AG09309 (cell line): ENCODE results near the gene MPZL3.

Experiments
- DNase-seq: peaks from one replicate; pipeline ENCODE4 v3.0.0-alpha.2; 2010; ENCODE audit warnings: low read depth
- H3K4me3 ChIP-seq: 2 replicates; pipeline ENCODE4 v1.5.1; 2011; ENCODE audit warnings: mild to moderate bottlenecking, low read depth, low read length, moderate library complexity; ENCODE audit not compliant: control insufficient read depth
- TF ChIP-seq, protein P1 (sequence below): IDR thresholded peaks from 2 replicates; pipeline ENCODE4 v1.5.1; 2011; ENCODE audit warnings: mild to moderate bottlenecking, low read depth, low read length, inconsistent platforms; ENCODE audit not compliant: insufficient read depth, control insufficient read depth; ENCODE audit errors: missing control alignments

The MPZL3 gene

DNA sequence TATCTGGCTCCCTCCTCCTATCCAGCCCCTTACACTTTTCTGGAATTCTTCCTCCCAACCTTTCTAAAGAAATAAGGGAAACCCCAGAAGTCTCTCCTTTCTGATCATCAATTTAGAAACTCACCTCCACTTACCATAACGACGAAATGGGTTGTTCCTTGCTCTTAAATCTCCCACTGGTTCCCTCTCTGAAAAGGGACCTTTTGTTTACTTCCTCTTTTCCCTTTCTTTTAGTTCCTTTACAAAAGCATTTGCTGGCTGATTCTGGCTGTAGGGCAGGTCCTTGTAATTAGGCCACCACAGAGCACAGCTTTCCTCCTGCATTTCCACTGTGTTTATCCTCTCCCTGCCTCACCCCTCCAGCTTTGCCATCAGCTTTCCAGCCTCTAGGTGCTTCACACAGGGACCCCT, 39.4 kb downstream of the MPZL3 start:
- TF ChIP-seq, protein P1, sequence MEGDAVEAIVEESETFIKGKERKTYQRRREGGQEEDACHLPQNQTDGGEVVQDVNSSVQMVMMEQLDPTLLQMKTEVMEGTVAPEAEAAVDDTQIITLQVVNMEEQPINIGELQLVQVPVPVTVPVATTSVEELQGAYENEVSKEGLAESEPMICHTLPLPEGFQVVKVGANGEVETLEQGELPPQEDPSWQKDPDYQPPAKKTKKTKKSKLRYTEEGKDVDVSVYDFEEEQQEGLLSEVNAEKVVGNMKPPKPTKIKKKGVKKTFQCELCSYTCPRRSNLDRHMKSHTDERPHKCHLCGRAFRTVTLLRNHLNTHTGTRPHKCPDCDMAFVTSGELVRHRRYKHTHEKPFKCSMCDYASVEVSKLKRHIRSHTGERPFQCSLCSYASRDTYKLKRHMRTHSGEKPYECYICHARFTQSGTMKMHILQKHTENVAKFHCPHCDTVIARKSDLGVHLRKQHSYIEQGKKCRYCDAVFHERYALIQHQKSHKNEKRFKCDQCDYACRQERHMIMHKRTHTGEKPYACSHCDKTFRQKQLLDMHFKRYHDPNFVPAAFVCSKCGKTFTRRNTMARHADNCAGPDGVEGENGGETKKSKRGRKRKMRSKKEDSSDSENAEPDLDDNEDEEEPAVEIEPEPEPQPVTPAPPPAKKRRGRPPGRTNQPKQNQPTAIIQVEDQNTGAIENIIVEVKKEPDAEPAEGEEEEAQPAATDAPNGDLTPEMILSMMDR = no peak
- no peak overlapping the region for H3K4me3 ChIP-seq
- DNase-seq = no peak

DNA sequence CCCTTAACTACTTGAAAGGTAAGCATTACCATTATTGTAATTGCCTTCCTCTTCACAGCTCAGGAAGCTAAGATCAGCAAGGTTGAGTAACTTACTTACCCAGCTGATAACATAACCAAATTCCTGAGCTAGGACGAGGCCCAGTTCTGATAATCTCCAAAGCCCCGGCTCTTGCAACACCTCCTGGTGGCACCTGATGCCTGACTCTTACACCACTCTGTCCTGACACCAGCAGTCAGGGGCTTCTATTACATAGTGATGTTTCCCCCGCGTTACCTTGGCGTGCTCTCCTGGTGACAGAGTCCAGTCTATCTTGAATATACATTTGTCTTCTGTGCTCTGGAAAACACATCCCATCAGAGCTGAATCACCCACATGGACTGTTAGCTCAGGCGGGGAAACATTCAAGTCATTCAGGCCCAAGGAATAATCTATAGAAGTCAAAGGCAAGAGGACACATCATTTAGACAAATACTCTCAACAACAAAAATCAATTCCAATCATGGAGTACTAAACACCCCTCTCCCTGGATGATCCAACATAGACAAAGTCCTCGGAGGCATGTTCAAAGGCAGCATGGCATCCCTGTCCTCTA, 39.9 kb downstream of the MPZL3 start:
- TF ChIP-seq, protein P1 = no peak
- no peak overlapping the region for H3K4me3 ChIP-seq
- no peak for DNase-seq

DNA sequence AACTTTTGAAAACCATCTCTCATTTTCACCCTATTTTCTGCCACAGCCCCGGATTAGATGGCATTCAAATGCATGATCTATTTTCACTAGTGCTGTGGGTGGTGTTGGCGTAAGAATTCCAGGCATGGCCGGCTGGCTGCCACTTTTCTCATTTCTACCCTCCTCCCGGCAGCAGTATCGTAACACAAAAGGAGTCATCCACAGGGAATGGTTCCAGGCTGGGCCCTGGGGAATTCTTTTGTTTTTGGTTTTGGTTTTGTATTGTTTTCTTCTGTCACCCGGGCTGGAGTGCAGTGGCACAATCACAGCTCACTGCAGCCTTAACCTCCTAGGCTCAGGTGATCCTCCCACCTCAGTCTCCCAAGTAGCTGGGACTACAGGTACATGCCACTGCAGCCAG, 41.2 kb downstream of the MPZL3 start:
- H3K4me3 ChIP-seq = no peak overlapping the region
- TF ChIP-seq, protein P1 = no peak

DNA sequence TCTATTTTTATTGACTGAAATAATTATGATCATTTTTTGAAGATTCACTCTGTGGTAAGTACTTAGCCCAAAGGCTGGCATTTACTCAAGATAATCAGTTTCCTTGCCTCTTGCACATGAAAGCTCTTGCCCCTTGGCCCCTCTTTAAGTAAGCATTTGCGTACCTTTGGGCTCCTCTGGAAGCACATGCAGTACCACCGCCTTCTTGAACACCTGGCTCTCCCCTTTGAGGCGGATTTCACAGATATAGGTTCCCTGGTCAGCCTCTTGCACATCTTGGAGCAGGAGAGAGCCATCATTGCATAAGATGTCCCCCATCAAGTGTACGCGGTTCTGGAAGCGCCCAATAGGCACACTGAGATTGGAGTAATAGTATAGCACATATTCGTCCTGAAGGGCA, 41.8 kb downstream of the MPZL3 start:
- no peak overlapping the region for H3K4me3 ChIP-seq
- DNase-seq = no peak
- TF ChIP-seq, protein P1 = no peak

More for the DNA sequence above, 41.2 kb downstream of the MPZL3 start:
- no peak for DNase-seq

DNA sequence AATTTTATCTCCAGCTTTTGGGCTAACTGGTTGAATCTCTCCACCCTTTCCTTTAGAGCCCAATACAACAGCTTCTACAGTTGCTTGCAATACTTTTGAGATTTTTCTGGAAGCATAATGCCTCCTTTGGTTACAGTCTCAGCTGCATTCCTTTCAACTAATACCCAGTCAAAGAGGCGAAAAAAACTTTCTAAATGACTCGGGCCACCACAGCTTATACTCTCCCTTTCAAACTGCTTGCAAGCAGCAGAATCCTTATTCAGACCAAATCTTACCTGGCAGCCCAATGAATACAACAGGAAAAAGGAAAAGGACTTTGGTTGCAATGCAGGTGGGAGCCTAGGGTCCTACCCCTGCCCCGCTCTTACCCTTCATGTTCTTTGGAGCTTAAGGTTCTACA, 43.1 kb downstream of the MPZL3 start:
- TF ChIP-seq, protein P1 = no peak
- H3K4me3 ChIP-seq = no peak overlapping the region
- DNase-seq = no peak

DNA sequence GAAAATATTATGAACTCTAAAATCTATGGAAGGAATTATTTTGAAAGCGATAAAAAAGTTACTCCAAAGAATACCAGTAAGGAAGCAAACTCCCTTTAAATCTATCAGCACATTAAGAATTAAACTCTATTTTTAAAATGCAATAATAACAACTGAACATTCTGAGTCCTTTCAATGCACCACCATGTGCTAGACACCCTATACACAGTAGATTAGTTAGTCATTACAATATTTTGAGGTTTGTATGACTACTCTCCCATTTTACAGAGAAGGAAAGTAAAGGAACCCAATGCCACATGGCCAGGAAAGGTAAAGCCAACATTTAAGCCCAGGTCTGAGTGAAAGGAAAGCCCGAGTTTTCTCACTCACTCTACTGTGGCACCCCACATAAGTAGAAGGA, 45.1 kb downstream of the MPZL3 start:
- H3K4me3 ChIP-seq = no peak overlapping the region
- TF ChIP-seq, protein P1 = no peak
- DNase-seq = no peak

DNA sequence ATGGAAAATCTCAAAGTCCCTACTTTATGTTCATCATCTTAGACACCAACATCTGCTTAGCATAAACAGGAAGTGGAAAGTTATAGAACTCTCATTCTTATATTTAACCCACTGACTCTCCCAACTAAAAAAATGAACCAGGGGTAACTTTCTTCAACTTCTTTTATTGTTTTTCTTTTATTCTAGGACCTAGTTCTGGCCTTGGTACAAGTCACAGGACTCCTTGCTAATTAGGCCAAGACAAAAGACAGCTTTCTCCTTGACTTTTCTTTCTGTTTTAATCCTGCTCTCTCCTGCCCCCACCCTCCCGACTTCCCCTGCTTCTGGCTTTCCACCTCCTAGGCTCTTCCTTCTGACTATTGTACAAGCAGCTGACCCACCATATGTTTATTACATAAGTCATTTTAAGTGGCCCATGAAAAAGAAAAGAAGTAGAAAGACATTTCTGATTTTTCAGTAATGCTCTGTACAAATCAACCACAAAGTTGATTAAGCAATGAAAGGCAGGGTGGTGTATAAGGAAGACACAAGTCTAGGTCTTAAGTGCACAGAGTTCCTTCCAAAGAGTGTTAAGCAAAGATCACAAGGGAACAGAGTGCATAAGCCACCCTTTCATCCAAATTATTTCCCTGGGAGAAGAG, 45.7 kb downstream of the MPZL3 start:
- DNase-seq = no peak
- TF ChIP-seq, protein P1 = no peak
- no peak overlapping the region for H3K4me3 ChIP-seq
